Measurements from ENCODE around the gene KRT2.

DNA sequence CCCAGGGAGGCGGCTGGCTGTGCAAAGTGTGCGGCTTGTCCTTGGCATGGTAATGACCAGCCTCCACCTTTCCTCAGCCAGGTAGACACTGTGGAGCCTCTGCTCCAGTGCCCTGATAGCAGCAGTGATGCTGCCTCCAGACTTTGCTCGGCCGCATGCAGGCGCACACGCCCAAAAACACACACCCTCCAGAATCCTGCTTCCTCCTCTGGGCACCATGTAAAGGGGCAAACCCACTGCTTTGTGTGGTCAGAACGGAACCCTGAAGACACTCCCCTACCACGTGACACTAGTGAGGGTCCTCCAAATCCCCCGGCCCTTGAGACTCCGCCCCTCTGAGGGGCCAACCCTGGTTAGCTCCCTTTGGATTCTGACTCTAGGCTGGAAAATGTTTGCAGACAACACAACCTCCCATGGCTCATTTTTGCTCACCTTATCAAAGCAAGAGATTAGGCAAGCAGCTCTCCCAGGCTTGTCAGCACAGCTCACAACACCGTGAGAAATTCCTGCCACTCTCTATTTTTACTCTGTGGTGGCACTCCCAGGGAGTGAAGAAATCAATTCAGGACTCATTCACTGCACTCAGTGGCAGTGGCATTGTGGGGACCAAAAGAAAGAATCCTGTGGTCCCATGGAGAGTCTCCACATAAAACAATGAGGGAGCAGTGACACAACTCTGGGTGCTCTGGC, 46.8 kb upstream of the KRT2 start:
- no peak for TF ChIP-seq EZH2 (IDR thresholded peaks at IDR 0.05; ENCODE audit: borderline replicate concordance)
- TF ChIP-seq, protein P1, sequence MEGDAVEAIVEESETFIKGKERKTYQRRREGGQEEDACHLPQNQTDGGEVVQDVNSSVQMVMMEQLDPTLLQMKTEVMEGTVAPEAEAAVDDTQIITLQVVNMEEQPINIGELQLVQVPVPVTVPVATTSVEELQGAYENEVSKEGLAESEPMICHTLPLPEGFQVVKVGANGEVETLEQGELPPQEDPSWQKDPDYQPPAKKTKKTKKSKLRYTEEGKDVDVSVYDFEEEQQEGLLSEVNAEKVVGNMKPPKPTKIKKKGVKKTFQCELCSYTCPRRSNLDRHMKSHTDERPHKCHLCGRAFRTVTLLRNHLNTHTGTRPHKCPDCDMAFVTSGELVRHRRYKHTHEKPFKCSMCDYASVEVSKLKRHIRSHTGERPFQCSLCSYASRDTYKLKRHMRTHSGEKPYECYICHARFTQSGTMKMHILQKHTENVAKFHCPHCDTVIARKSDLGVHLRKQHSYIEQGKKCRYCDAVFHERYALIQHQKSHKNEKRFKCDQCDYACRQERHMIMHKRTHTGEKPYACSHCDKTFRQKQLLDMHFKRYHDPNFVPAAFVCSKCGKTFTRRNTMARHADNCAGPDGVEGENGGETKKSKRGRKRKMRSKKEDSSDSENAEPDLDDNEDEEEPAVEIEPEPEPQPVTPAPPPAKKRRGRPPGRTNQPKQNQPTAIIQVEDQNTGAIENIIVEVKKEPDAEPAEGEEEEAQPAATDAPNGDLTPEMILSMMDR (IDR thresholded peaks at IDR 0.05; ENCODE audit: poor library complexity) = no peak

Measured in hepatocyte (in vitro differentiated cells).